Measurements from ENCODE around the gene CDKN1C. TPM values are rescaled to one million over a fixed set of nuclear protein-coding genes. Genes with fewer than 3 reads are reported as not detected.
A peak's percentile ranks its signal among the peaks of the same experiment; 100 is the strongest.

The CDKN1C gene
- total RNA-seq (2021): 2.9 and 3.5 TPM in 2 replicates
- Bru-seq, nascent RNA: percentile 17 among the genes with signal in this experiment
- BruChase-seq, experiment 1, labeled RNA remaining after a 2-hour chase: percentile 34 among the genes with signal in this experiment
- percentile 46 among the genes with signal in this experiment for BruChase-seq, experiment 2, labeled RNA remaining after a 6-hour chase
- long read RNA-seq, transcript CDKN1C-204 (4 exons, 1,771 nt): major isoform, 6 of 6 reads
- long read RNA-seq, partial matches to known transcripts: 0 of 6 reads
- long read RNA-seq, other reads (novel, unspliced or antisense): 0 of 6 reads

GRCh38 chr11:2885678-2886081 lies at the start of gene CDKN1C:
Gene CDKN1C, minus strand, starts transcription at chr11:2885775. Its CDS starts 319 bp downstream, at chr11:2885456.
- H3K27ac ChIP-seq (ENCODE audit: low read depth, low read length, poor library complexity, severe bottlenecking): no peak within 1 kb of the TSS
- CTCF ChIA-PET: interaction anchor here (1.7 kb wide), 1 partner anchor 353 kb away, joined by 6 read pairs; no protein-coding TSS in a partner anchor
- DNase-seq (ENCODE audit: low spot score): peak; percentile 86

GRCh38 chr11:2934611-2935239 lies 49.1 kb upstream of the CDKN1C start:
- ChIA-PET CTCF (no interaction called here), POLR2A (ENCODE audit: low non-redundant PET) (no interaction called here)
- H3K27me3 ChIP-seq (replicated peaks; ENCODE audit: insufficient read depth, low read depth, low read length, poor library complexity): no peaks in the 10 kb centered on the region
- TF ChIP-seq EZH2 (IDR thresholded peaks at IDR 0.05; ENCODE audit: borderline replicate concordance, low read depth, low read length, poor library complexity, severe bottlenecking): no peak
- no peak for TF ChIP-seq CTCF (conservative IDR thresholded peaks at IDR 0.05; ENCODE audit: low read depth, low read length)
- H3K4me1 ChIP-seq (ENCODE audit: insufficient read depth, low read length, poor library complexity, severe bottlenecking): peaks cover 7% of the 10 kb centered on the region
- H3K27ac ChIP-seq (ENCODE audit: low read depth, low read length, poor library complexity, severe bottlenecking): no peak overlapping the region
- peaks cover 14% of the 10 kb centered on the region for H3K9me3 ChIP-seq (ENCODE audit: low read depth, low read length, poor library complexity, severe bottlenecking)
- no peaks in the 10 kb centered on the region for H3K36me3 ChIP-seq (ENCODE audit: insufficient read depth, low read length, poor library complexity, severe bottlenecking)
- no TSS peak for BruUV-seq (replicated peaks)
- no peak overlapping the region for H3K4me3 ChIP-seq (ENCODE audit: low read depth, low read length, poor library complexity, severe bottlenecking)
- intact Hi-C loops (cut with micrococcal nuclease; ENCODE audit: unreplicated experiment): no loop called here
- no peak for DNase-seq (ENCODE audit: low spot score)

More at GRCh38 chr11:2885678-2886081, at the start of gene CDKN1C:
- Histone ChIP-seq H3K36me3 (ENCODE audit: insufficient read depth, low read length, poor library complexity, severe bottlenecking) (no peaks in the 10 kb centered on the region), H3K4me1 (ENCODE audit: insufficient read depth, low read length, poor library complexity, severe bottlenecking) (peaks cover 3% of the 10 kb centered on the region), H3K4me3 (ENCODE audit: low read depth, low read length, poor library complexity, severe bottlenecking) (peak within 1 kb of the TSS; percentile 44), H3K9me3 (ENCODE audit: low read depth, low read length, poor library complexity, severe bottlenecking) (no peaks in the 10 kb centered on the region), H3K27me3 (replicated peaks; ENCODE audit: insufficient read depth, low read depth, low read length, poor library complexity) (peaks cover 12% of the 10 kb centered on the region)
- intact Hi-C loops (cut with micrococcal nuclease; ENCODE audit: unreplicated experiment): loop anchor here (5.0 kb wide), 1 partner anchor 183 kb away; no protein-coding TSS in a partner anchor
- POLR2A ChIA-PET (ENCODE audit: low non-redundant PET): no interaction called here
- TF ChIP-seq CTCF (conservative IDR thresholded peaks at IDR 0.05; ENCODE audit: low read depth, low read length): no peak
- TF ChIP-seq EZH2 (IDR thresholded peaks at IDR 0.05; ENCODE audit: borderline replicate concordance, low read depth, low read length, poor library complexity, severe bottlenecking): no peak
- BruUV-seq (replicated peaks): no TSS peak

- ChIA-PET POLR2A (ENCODE audit: low non-redundant PET) (no interaction called here), CTCF (no interaction called here)
- Histone ChIP-seq H3K4me3 (ENCODE audit: low read depth, low read length, poor library complexity, severe bottlenecking) (no peak overlapping the region), H3K27ac (ENCODE audit: low read depth, low read length, poor library complexity, severe bottlenecking) (no peak overlapping the region), H3K27me3 (replicated peaks; ENCODE audit: insufficient read depth, low read depth, low read length, poor library complexity) (no peaks in the 10 kb centered on the region), H3K9me3 (ENCODE audit: low read depth, low read length, poor library complexity, severe bottlenecking) (peaks cover 13% of the 10 kb centered on the region), H3K4me1 (ENCODE audit: insufficient read depth, low read length, poor library complexity, severe bottlenecking) (peaks cover 10% of the 10 kb centered on the region), H3K36me3 (ENCODE audit: insufficient read depth, low read length, poor library complexity, severe bottlenecking) (no peaks in the 10 kb centered on the region)
- BruUV-seq (replicated peaks): no TSS peak
- DNase-seq (ENCODE audit: low spot score): no peak
- intact Hi-C loops (cut with micrococcal nuclease; ENCODE audit: unreplicated experiment): no loop called here
- TF ChIP-seq EZH2 (IDR thresholded peaks at IDR 0.05; ENCODE audit: borderline replicate concordance, low read depth, low read length, poor library complexity, severe bottlenecking) (no peak), CTCF (conservative IDR thresholded peaks at IDR 0.05; ENCODE audit: low read depth, low read length) (no peak)
These were observed 48.5 kb upstream of the CDKN1C start for GRCh38 chr11:2934021-2934550.
